GM21515 (cell line): ENCODE results near the gene NBPF26.
"Not testable (repeated sequence)": the region's sequence is repeated elsewhere in the genome, so short reads cannot be mapped to it uniquely, and the experiment has no call there.

Experiments
- ATAC-seq: cut with Tn5 transposase; IDR thresholded peaks from one replicate; pipeline ENCODE4 v1.9.1; 2021; ENCODE audit not compliant: unreplicated experiment

NBPF26 gene

GRCh38 chr1:120723715-120724402 is at the start of gene NBPF26:
Gene NBPF26 (plus strand): TSS chr1:120723945.
- not testable (repeated sequence) for ATAC-seq

DNA sequence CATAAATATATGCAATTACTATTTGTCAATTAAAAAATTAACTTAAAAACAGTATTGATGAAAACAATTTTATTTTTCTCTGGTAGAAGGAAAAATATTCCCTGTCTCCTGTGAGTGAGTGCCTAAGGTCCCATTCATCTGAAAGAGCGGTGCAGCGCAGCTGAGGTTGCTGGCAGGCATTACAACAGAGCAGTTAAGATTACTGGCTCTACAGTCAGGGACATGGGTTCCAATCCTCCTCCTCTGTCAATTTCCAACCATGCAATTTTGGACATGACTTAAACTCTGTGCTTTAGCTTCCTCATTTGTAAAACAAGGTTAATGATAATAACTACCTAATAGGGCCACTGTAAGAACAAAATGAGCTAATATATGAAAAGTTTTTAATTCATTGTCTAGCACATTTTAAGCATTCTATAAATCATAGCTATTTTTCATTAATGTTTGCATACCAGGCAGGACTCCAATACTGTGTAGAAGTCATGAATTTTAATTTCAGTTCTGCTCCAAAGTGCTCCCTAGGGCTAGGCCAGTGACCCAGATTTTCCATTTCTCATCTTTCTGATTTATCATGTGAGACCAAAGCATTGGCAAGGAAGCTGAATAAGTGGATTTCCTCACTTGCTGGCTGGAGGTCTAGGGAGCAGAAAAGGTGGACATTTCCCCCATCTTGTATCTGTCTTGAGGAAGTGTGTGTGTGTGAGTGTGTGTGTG is 43.5 kb upstream of the NBPF26 start:
- ATAC-seq, result not testable (repeated sequence)

DNA sequence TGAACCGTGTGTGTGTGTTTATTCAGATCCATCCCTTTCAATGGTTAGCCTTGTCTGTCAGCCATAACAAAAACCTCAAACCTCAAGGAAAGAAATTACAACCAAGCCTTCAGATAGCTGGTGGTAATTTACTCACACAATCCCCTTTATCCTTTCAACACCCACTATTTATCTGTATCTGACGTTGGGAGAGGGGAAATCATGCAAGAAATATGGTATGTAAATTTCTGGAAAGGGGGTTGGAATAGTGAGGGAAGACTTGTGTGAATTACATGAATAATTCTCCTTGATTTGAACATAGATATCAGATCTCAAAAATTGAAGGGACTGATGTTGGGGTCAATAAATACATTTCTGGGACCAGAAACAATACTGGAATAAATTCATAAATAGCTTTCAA is 42.8 kb upstream of the NBPF26 start:
- ATAC-seq, result not testable (repeated sequence)

- ATAC-seq, result not testable (repeated sequence)
These were observed 39.3 kb upstream of the NBPF26 start for GRCh38 chr1:120684397-120684796.

DNA sequence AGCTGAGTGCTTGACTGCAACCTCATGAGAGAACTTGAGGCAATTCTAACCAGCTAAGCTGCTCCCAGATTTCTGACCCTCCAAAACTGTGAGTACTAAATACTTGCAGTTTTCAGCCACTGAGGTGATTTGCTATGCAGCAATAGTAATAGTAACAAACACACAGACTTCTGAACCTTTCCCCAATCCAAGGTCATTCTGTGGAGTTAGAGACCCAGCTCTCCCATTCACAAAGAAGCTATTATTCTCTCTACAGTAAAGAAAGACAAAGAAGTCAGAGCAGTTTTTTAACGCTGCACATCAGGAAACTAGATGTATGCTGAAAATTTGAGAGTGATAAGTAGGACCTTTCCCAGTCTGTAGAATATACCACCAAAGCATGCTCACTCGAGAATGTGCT is 38.1 kb upstream of the NBPF26 start:
- ATAC-seq, result not testable (repeated sequence)

GRCh38 chr1:120687250-120687649 is 36.5 kb upstream of the NBPF26 start:
- not testable (repeated sequence) for ATAC-seq

GRCh38 chr1:120700807-120701562 is 22.8 kb upstream of the NBPF26 start:
- ATAC-seq, result not testable (repeated sequence)

- not testable (repeated sequence) for ATAC-seq
These were observed 409 bp upstream of the NBPF26 start for GRCh38 chr1:120723358-120723714.

- not testable (repeated sequence) for ATAC-seq
These were observed 762 bp downstream of the NBPF26 start for GRCh38 chr1:120724507-120724906.

DNA sequence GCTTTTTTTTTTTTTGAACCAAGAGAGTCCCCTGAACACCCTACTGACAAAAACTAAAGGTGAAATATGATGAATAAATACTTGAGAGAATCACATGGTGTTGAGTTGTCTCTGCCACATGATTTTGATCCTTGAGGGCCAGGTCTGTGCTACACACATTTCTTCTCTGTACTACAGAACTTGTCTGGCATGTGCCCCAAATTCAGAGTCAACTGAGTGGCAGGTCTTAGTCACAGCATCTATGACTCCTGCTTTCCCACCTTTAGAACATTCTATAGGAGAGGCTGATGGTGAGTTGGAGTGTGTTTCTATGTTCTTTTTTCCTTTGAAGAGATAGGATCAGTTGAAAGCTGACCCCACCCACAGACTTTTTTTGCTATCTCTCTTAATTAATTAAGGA is 5.1 kb downstream of the NBPF26 start:
- ATAC-seq, result not testable (repeated sequence)

DNA sequence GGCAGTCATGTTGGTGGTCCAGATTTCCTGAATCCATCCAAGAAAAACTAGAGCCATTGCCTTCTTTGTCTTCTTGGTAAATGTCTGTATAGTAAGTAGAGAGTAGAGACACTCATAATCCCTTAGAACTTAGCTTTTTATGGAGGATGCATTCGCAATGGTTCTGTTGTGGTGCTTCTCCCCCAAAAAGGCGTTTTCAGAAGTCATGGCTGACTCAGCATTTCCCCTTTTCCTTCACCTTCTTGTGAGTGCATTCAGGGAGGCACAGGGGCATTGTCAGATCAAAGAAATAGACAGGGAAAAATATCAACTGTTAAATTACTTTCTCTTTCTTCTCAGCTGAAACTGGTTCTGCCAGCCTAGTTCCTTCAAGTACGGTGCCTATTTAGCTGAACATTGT is 45.3 kb downstream of the NBPF26 start:
- ATAC-seq, result not testable (repeated sequence)

DNA sequence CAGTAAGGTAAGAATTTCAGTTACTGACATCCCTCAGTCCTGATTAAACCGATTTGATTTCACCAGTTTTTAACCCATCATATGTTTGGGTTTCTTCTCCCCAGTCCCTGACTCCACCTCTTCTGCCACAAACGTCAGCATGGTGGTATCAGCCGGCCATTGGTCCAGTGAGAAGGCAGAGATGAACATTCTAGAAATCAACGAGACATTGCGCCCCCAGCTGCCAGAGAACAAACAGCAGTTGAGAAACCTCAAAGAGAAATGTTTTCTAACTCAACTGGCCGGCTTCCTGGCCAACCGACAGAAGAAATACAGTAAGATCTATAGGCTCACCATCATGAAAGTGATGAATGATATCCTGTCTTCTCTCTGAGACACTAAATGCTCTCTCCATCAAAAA is 81.7 kb downstream of the NBPF26 start:
- ATAC-seq, result not testable (repeated sequence)

DNA sequence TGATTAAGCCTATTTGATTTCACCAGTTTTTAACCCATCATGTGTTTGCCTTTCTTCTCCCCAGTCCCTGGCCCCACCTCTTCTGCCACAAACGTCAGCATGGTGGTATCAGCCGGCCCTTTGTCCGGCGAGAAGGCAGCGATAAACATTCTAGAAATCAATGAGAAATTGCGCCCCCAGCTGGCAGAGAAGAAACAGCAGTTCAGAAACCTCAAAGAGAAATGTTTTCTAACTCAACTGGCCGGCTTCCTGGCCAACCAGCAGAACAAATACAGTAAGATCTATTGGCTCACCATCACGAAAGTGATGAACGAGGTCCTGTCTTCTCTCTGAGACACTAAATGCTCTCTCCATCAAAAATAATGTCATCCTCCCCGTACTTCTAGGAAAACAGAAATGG is 88.1 kb downstream of the NBPF26 start:
- not testable (repeated sequence) for ATAC-seq

- ATAC-seq, result not testable (repeated sequence)
These were observed 101.3 kb downstream of the NBPF26 start for GRCh38 chr1:120825051-120825450.

DNA sequence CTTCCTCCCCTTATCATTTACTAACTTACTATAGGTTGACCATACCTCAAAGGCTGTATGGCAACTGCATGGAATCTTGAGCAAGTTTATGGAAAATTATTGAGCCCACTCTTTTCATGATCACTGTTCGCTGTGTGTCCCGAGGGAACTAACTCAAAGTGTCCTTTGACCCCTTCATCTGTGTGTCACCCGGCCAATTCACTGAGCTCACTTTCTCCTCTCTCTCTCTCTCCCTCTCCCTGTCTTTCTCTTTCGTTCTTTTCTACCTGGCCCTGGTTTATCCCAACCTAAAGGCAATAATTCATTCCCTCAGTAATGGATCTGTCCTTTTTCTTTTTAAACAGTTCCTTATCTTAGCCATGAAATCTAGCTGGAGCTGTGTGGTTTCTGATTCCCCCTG is 102.9 kb downstream of the NBPF26 start:
- ATAC-seq, result not testable (repeated sequence)

- not testable (repeated sequence) for ATAC-seq
These were observed 120.6 kb downstream of the NBPF26 start for GRCh38 chr1:120844186-120844944.

DNA sequence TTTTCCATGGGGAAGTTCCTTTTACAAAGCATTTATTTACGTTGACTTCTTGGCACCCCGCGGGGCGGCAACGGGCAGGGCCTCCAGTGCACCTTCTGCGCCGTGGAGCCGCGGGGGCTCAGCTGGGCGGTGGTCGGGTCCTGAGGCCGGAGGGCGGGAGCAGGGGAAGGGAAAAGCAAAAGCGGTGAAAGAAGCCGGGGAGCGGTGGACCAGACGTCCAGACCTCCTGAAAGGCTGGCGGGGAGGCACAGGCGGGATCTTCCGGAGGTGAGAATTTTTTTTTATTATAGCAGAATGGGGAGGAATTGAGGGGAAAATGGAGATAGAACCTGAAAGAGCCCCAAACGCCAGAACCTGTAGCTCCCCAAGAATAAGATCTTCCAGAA is 121.2 kb downstream of the NBPF26 start:
- not testable (repeated sequence) for ATAC-seq

- ATAC-seq, result peak; percentile 18
These were observed 125.9 kb downstream of the NBPF26 start for GRCh38 chr1:120849400-120850286.

DNA sequence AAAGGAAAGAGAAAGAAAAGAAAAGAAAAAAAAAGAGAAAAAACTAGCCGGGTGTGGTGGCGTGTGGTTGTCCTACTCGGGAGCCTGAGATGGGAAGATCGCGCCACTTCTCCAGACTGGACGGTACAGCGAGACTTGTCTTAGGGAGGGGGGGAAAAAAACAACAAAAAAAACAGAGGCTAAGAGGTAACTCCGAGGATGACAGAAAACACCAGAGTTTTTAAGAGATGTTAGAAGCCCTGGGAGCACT is 126.5 kb downstream of the NBPF26 start:
- ATAC-seq, result not testable (repeated sequence)
